Stimulated activated CD8-positive, alpha-beta memory T cell treated with anti-CD3 and anti-CD28 coated beads, Interleukin-12 subunit alpha, Interleukin-12 subunit beta, amount 100 ng/mL, for 4 hours (primary cell): ENCODE measurements around the gene MORN1.
"Not testable (repeated sequence)": the region's sequence is repeated elsewhere in the genome, so short reads cannot be mapped to it uniquely, and the experiment has no call there.

ENCODE experiments used
- DNase-seq: peaks from one replicate; pipeline ENCODE4 v3.0.0-alpha.2; 2020; ENCODE audit warnings: low read depth

MORN1 gene

GRCh38 chr1:2337081-2337480 lies 54.3 kb downstream of the MORN1 start:
- DNase-seq, result no peak

- no peak for DNase-seq
These were observed 54.9 kb downstream of the MORN1 start for GRCh38 chr1:2336499-2336898.

DNA sequence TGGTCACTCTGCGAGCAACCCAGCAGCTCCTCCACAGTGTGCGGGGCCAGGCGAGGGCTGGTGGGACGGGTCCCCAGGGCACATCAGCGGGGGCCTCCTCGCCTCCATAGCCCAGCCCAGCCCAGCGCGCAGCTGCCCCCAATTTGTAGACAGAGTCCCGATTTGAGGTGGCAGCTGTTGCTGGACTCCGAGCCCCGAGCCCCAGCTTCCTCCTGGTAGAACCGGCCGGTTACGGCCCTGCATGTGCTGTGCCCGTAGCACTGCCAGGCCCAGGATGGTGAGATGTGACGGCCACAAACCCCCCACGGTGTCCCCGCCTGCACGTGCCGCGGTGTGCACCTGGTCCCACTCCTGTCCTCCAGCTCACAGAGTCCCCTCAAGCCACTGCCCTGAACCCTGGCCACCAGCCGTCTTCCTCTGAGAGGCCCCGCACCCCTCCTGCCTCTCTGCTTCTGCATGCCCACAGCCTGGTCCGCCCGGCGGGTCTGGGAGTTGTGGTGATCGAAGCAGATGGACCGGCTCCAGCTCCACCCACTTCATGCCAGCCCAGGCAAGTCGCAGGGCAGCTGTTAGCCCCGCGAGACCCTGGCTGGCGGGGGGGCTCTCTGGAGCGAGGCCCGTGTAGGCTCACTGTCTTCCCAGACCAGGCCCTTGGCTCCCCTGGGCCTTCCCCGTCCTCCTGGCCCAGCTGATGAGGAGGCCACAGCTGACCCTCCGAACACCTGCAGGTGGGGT lies 55.5 kb downstream of the MORN1 start:
- DNase-seq, result no peak

GRCh38 chr1:2334883-2335534 lies 56.3 kb downstream of the MORN1 start:
- DNase-seq, result no peak

GRCh38 chr1:2334366-2334765 lies 57.0 kb downstream of the MORN1 start:
- DNase-seq, result no peak

DNA sequence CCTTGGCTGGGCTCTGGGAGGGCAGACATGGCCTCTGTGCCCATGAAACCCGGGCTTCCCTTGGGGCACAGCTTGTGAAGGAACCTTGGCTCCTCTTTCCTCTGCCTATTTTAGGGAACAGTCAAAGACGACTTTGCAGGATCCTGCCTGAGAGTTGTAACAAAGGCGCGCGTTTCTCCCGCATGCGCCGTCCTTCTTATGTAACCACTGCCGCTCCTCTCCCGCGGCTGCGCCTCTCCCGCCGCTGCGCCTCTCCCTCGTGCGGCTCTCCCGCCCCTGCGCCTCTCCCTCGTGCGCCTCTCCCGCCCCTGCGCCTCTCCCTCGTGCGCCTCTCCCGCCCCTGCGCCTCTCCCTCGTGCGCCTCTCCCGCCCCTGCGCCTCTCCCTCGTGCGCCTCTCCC lies 59.8 kb downstream of the MORN1 start:
- DNase-seq, result not testable (repeated sequence)

GRCh38 chr1:2331200-2331544 lies 60.2 kb downstream of the MORN1 start:
- no peak for DNase-seq

- DNase-seq, result no peak
These were observed 60.7 kb downstream of the MORN1 start for GRCh38 chr1:2330519-2331199.

- no peak for DNase-seq
These were observed 61.3 kb downstream of the MORN1 start for GRCh38 chr1:2330035-2330434.

DNA sequence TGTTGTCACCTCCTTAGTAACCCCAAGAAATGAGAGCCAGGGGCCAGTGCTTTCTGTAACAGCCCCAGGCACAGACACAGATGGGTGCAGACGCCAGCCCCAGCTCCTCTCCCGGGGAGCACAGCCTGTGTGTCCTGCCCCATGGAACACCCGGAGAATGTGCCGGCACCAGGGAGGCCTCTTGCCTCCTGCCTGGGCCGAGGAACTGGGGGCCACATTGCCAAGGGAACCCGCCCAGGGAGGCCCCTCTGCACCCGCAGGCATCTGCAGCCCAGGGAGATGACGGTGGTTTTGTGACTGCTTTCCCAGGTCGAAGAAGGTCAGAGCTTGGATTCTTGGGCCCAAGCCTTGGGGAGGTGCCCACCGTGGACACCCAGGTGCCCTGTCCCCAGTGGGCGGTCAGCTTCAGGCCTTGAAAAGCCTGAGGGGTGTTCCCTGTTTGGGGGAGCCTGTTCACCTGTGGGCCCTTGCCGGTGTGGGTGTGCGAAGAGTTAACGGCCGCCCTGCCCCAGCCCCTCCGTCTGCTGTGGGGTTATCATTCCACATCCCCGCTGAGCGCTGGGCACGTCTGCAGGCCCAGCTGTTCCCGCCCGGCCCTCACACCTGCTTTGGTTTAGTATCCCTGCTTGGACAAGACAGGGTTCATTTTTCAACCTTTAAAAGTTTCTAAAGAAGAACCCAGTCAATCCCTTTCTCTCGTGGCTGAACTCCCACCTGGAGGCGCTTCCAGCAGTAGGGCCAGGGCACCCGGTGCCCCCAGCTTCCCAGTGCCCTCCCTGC lies 62.5 kb downstream of the MORN1 start:
- no peak for DNase-seq

DNA sequence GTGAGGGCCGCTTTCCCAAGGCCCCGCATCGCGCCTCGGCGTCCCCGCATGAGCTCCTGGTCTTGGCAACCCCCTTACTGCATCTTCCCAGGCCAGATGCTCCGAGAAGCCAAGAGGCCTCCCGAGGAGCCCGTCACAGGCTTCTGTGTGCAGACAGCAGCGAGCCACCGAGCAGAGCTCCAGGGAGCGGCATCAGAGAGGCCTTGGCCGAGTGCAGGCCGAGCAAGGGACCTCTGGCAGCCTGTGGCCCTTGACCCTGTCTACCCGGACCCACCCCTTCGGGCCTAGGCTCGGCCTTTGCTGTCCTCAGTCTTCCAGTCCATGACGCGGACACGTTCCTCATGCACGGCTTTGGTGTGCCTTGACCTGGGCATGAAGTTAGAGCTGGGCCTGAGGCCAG lies 63.5 kb downstream of the MORN1 start:
- no peak for DNase-seq

GRCh38 chr1:2327162-2327561 lies 64.2 kb downstream of the MORN1 start:
- DNase-seq, result not testable (repeated sequence)

DNA sequence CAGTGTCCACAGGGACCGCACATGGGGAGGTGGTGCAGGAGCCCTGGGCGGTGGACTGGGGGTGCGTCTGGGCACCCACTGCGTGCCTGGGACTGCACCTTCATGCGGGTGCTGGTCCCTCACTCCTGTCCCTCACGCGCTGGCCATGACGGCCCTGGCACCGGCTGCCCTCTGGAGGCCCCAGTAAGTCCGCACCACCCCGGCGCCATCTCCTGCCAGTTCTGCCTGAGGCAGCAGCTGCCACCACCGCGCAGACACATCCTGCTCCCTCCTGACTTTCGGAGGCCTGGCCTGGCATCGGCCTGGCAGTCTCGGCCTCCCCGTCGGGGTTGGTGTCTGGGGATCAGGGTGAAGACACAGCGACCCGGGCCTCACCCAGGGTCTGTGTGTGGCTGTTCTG lies 64.8 kb downstream of the MORN1 start:
- DNase-seq, result no peak

DNA sequence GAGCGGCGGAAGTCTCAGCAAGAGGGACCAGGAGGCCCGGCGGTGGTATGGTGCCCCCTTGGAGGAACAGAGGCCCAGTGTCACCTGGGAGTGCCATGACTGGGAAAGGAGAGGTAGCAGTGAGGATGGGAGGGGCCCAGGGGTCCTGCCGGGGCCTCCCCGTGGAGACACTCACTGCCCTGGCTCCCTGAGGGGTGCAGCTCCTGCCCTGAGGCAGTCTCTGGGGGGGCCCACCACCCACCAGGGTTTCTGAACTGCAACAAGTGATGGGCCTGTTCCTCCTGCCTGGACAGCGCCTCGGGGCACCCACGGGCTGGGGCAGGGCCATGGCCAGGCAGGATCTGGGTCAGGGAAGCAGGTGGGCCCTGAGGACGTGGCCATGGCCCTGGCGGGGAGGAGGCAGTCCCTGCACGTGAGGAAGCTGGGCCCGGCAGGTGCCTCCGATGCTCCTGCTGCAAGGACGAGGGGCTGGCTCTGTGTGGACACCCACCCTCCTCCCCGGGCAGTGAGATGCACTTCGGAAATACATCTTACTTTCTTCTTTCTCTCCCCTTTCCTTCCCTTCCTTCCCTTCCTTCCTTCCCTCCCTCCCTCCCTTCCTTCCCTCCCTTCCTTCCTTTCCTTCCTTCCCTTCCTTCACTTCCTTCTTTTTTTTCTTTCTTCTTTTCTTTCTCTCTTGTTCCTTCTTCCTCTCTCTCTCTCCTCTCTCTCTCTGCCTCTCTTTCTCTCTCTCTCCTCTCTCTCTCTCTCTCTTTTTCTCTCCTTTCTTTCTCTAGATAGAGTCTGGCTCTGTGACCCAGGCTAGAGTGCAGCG lies 66.6 kb downstream of the MORN1 start:
- DNase-seq, result no peak

GRCh38 chr1:2323451-2323974 lies 67.8 kb downstream of the MORN1 start:
- DNase-seq, result no peak

DNA sequence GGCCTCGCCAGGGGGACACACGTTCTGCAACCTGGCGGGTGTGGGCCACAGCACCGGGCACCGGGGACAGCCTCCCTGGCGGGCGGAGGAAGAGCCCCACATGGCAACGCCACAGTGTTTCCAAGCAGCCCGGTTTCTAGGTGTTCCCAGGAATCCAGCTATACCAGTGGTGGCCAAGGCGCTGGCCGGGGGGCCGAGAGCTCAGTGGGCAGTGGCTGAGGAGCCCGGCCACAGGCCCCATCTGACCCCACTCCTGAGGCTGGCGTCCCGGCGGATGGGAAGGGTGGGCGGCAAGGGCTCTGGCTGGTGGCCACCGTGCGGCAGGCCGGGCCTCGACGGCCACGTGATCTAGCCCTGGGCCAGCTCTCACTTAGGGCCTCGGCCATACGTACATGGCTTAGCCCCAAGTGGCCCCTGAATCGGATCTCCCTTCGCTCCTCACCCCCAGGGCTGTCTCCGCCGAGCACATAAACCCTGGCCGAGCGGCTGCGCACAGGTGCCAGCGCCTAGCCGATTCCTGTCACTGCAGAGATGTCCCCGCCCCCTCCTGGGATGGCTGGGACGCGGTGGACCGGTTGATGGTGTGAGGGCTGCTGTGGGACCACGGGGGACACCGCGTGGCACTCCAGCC lies 68.7 kb downstream of the MORN1 start:
- no peak for DNase-seq

DNA sequence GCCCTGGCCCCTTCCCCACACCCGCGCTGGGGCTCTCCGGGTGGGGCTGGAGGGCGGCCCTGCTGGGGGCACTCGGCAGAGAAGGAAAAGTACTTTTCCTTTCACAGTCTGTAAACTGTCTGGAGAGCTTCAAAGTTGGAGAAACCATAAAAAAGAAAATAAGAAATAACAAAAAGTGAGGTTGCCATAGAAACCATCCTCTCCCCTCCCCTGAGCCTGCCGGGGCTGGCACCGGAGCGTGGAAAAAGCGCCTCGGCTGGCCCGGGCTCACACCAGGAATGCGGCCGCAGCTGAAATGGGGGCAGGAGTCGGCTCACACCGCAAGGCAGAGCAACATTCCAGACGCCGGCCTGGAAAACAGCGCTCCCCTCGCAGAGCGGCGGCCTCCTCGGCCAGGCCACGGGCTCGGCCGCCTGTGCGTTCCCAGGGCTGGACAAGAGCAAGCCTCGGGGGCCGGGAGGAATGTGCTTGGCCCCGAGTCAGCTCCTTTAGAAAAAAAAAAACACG lies 69.2 kb downstream of the MORN1 start:
- no peak for DNase-seq

GRCh38 chr1:2320760-2321667 lies 70.3 kb downstream of the MORN1 start:
- DNase-seq, result no peak

DNA sequence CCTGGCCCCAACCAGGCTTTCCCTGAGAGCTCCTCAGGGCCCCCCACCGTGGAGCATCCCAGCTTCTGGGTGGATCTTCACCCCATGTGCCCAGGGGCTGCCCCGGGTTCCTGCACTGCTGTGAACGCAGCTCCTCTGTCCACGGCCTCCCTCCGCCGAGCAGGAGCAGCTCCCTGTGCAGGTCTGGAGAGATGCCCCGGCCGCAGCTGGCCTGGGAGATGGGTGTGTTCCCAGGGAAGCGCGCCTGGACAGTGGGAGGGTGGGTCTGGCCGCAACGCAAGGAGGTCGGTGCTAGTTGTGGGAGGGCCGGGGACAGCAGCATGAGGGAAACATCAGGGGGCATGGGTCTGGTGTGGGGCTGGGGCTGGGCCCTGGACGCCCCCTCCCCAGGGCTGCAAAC lies 71.3 kb downstream of the MORN1 start:
- no peak for DNase-seq

GRCh38 chr1:2319291-2319690 lies 72.1 kb downstream of the MORN1 start:
- DNase-seq, result no peak
